Ascending aorta (tissue), 2 donors: ENCODE data around the gene ARL10. TPM values are rescaled to one million over a fixed set of nuclear protein-coding genes. Genes with fewer than 3 reads are reported as not detected.
A peak's percentile ranks its signal among the peaks of the same experiment; 100 is the strongest.

Source experiments
- DNase-seq, 2 donors: peaks; one replicate each; pipeline ENCODE4 v3.0.0-alpha.2; 2019; ENCODE audit warnings: low spot score in 2 of 2
- H3K27ac ChIP-seq, 2 donors: fragments of 200-600 bp; sonication (generic); one replicate each; pipeline ENCODE4 v1.5.1; 2016 to 2017; ENCODE audit warnings: mild to moderate bottlenecking in 1 of 2
- H3K27me3 ChIP-seq: fragments of 200-600 bp; sonication (generic); one replicate; pipeline ENCODE4 v1.5.1; 2017
- H3K36me3 ChIP-seq, 2 donors: fragments of 200-600 bp; sonication (generic); one replicate each; pipeline ENCODE4 v1.5.1; 2016
- H3K4me1 ChIP-seq, 2 donors: fragments of 200-600 bp; sonication (generic); one replicate each; pipeline ENCODE4 v1.5.1; 2016 to 2017; ENCODE audit warnings: mild to moderate bottlenecking in 1 of 2
- H3K4me3 ChIP-seq, 2 donors: fragments of 200-600 bp; sonication (generic); one replicate each; pipeline ENCODE4 v1.5.1; 2016 to 2017; ENCODE audit warnings: mild to moderate bottlenecking in 1 of 2
- H3K9me3 ChIP-seq, 2 donors: fragments of 200-600 bp; sonication (generic); one replicate each; pipeline ENCODE4 v1.5.1; 2016
- CTCF ChIP-seq, 3 experiments: fragments of 200-600 bp in 2 of 3; fragments of 450-650 bp in 1 of 3; sonication (generic) in 2 of 3; IDR thresholded peaks; one replicate each; pipeline ENCODE4 v1.5.1; 2016 to 2019; ENCODE audit warnings: antibody characterized with exemption in 3 of 3, mild to moderate bottlenecking in 1 of 3, moderate library complexity in 1 of 3
- intact Hi-C: fragments of 100-400 bp; cut with DNase I; formaldehyde crosslinking; loops from one replicate; pipeline ENCODE4 v1.15.1; 2023
- total RNA-seq: library from RNA; depleted of rRNA; stranded (reverse); fragments of >200 nt; gene quantifications from one replicate; pipeline ENCODE4 v1.1.0, GENCODE V29; 2016

Gene ARL10
- total RNA-seq, 1 donor from 2014 or later: 2.7 TPM

- no peak for DNase-seq
- Histone ChIP-seq H3K4me1 (peaks cover 6 to 27% of the 10 kb centered on the region in 2 donors), H3K27ac (peak overlapping the region in 1 of 2 donors; percentile 87), H3K9me3 (no peaks in the 10 kb centered on the region), H3K4me3 (no peak overlapping the region), H3K27me3 (no peaks in the 10 kb centered on the region), H3K36me3 (peaks cover 21 to 39% of the 10 kb centered on the region in 2 donors)
- no peak for TF ChIP-seq CTCF (IDR thresholded peaks at IDR 0.05)
- intact Hi-C loops: loop anchor here (10.0 kb wide), 2 partner anchors 261 to 621 kb away; partner anchors contain the start of genes TSPAN17 and UIMC1
Observed at GRCh38 chr5:176383248-176383905, 18.1 kb downstream of the ARL10 start.

GRCh38 chr5:176383961-176384360 is 18.7 kb downstream of the ARL10 start:
- Histone ChIP-seq H3K4me1 (peaks cover 6 to 27% of the 10 kb centered on the region in 2 donors), H3K27me3 (no peaks in the 10 kb centered on the region), H3K9me3 (no peaks in the 10 kb centered on the region), H3K4me3 (no peak overlapping the region), H3K36me3 (peaks cover 21 to 39% of the 10 kb centered on the region in 2 donors), H3K27ac (no peak overlapping the region)
- DNase-seq: no peak
- intact Hi-C loops: loop anchor here (10.0 kb wide), 2 partner anchors 261 to 621 kb away; partner anchors contain the start of genes TSPAN17 and UIMC1
- no peak for TF ChIP-seq CTCF (IDR thresholded peaks at IDR 0.05)

- intact Hi-C loops: loop anchor here (10.0 kb wide), 2 partner anchors 260 to 620 kb away; partner anchors contain the start of genes TSPAN17 and UIMC1
- Histone ChIP-seq H3K27ac (no peak overlapping the region), H3K4me3 (no peak overlapping the region), H3K27me3 (no peaks in the 10 kb centered on the region), H3K36me3 (peaks cover 21 to 39% of the 10 kb centered on the region in 2 donors), H3K4me1 (peaks cover 6 to 27% of the 10 kb centered on the region in 2 donors), H3K9me3 (no peaks in the 10 kb centered on the region)
- no peak for DNase-seq
- TF ChIP-seq CTCF (IDR thresholded peaks at IDR 0.05): no peak
Observed at GRCh38 chr5:176384366-176384930, 19.2 kb downstream of the ARL10 start.

DNA sequence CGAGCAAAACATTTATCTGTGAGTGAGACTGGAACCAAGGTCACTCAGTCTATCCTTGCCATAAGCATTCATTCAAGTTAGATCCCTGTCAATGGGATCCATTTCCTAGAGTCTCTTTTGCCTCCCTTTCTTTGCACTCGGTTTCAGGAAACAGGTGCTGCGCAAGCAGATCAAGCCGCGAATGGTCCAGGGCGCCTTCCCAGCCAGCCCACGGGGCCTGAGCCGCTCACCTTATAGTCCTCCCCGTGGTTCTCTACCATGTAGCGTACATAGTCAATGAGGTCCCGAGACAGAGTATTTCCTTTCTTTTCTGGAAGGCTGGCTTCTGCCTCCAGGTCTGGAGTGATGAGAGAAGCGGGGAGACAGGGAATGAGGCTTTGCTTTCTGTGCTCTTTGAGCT is 19.7 kb downstream of the ARL10 start:
- intact Hi-C loops: loop anchor here (10.0 kb wide), 2 partner anchors 260 to 620 kb away; partner anchors contain the start of genes TSPAN17 and UIMC1
- Histone ChIP-seq H3K27me3 (no peaks in the 10 kb centered on the region), H3K9me3 (no peaks in the 10 kb centered on the region), H3K4me1 (peaks cover 6 to 31% of the 10 kb centered on the region in 2 donors), H3K27ac (no peak overlapping the region), H3K4me3 (no peak overlapping the region), H3K36me3 (peaks cover 21 to 39% of the 10 kb centered on the region in 2 donors)
- DNase-seq: no peak
- no peak for TF ChIP-seq CTCF (IDR thresholded peaks at IDR 0.05)

GRCh38 chr5:176386491-176386890 is 21.2 kb downstream of the ARL10 start:
- DNase-seq: no peak
- no peak overlapping the region for H3K4me3 ChIP-seq
- intact Hi-C loops: loop anchor here (10.0 kb wide), 2 partner anchors 258 to 618 kb away; partner anchors contain the start of genes TSPAN17 and UIMC1
- no peak for TF ChIP-seq CTCF (IDR thresholded peaks at IDR 0.05)
- no peak overlapping the region for H3K27ac ChIP-seq
- H3K36me3 ChIP-seq: peaks cover 24 to 47% of the 10 kb centered on the region in 2 donors
- no peaks in the 10 kb centered on the region for H3K9me3 ChIP-seq
- peaks cover 6 to 24% of the 10 kb centered on the region in 2 donors for H3K4me1 ChIP-seq
- H3K27me3 ChIP-seq: no peaks in the 10 kb centered on the region
